DOHH2 (cell line): ENCODE data around the gene PPP2R5A.

Source experiments
- H3F3A ChIP-seq: fragments of 200-600 bp; sonication (generic), shearing (Covaris generic); 2 replicates; pipeline ENCODE4 v1.6.0; 2016; ENCODE audit warnings: antibody characterized with exemption, mild to moderate bottlenecking; ENCODE audit not compliant: control insufficient read depth, insufficient read depth
- H3K27ac ChIP-seq: fragments of 200-600 bp; sonication (generic); 2 replicates; pipeline ENCODE4 v1.5.1; 2014; ENCODE audit warnings: low read depth, mild to moderate bottlenecking, low read length, moderate library complexity
- H3K27me3 ChIP-seq: fragments of 200-600 bp; sonication (generic); 2 replicates; pipeline ENCODE4 v1.6.1; 2014; ENCODE audit warnings: mild to moderate bottlenecking, low read length, mixed read lengths; ENCODE audit not compliant: control insufficient read depth
- H3K36me3 ChIP-seq: fragments of 200-600 bp; sonication (generic); 2 replicates; pipeline ENCODE4 v1.6.1; 2014; ENCODE audit warnings: mild to moderate bottlenecking, low read length, moderate library complexity, mixed read lengths; ENCODE audit not compliant: control insufficient read depth
- H3K4me1 ChIP-seq: fragments of 200-600 bp; sonication (generic); 2 replicates; pipeline ENCODE4 v1.6.1; 2014; ENCODE audit warnings: mild to moderate bottlenecking, low read length, mixed read lengths; ENCODE audit not compliant: control insufficient read depth
- H3K4me2 ChIP-seq: fragments of 200-600 bp; sonication (generic); 2 replicates; pipeline ENCODE4 v1.6.0; 2014; ENCODE audit warnings: mild to moderate bottlenecking, low read length, moderate library complexity
- H3K4me3 ChIP-seq: fragments of 200-600 bp; sonication (generic); 2 replicates; pipeline ENCODE4 v1.5.1; 2014; ENCODE audit warnings: mild to moderate bottlenecking, low read length, mixed read lengths
- H3K79me2 ChIP-seq: fragments of 200-600 bp; sonication (generic); 2 replicates; pipeline ENCODE4 v1.6.1; 2014; ENCODE audit warnings: mild to moderate bottlenecking, low read length, mixed read lengths; ENCODE audit not compliant: control insufficient read depth
- H3K9me2 ChIP-seq: fragments of 200-600 bp; sonication (generic); replicated peaks from 2 replicates; pipeline ENCODE4 v1.6.1; 2014; ENCODE audit warnings: mild to moderate bottlenecking, low read length, mixed read lengths; ENCODE audit not compliant: control insufficient read depth
- H3K9me3 ChIP-seq: fragments of 200-600 bp; sonication (generic); 2 replicates; pipeline ENCODE4 v1.6.1; 2014; ENCODE audit warnings: antibody characterized with exemption, low read length, mixed read lengths; ENCODE audit not compliant: control insufficient read depth, insufficient read depth
- H4K20me1 ChIP-seq: fragments of 200-600 bp; sonication (generic); 2 replicates; pipeline ENCODE4 v1.6.0; 2014; ENCODE audit warnings: low read depth, mild to moderate bottlenecking, antibody characterized with exemption, low read length, moderate library complexity; ENCODE audit not compliant: control insufficient read depth, insufficient read depth
- CTCF ChIP-seq: fragments of 200-600 bp; sonication (generic); IDR thresholded peaks from one replicate; pipeline ENCODE4 v1.5.1; 2014; ENCODE audit warnings: antibody characterized with exemption, mild to moderate bottlenecking, low read depth, low read length; ENCODE audit not compliant: poor library complexity, severe bottlenecking
- EZH2phosphoT487 ChIP-seq: fragments of 200-600 bp; sonication (generic); IDR thresholded peaks from 2 replicates; pipeline ENCODE4 v1.6.1; 2017; ENCODE audit warnings: borderline replicate concordance, mild to moderate bottlenecking, antibody characterized with exemption, low read length, moderate library complexity, mixed read lengths

The PPP2R5A gene

GRCh38 chr1:212329105-212329504, 43.9 kb downstream of the PPP2R5A start:
- Histone ChIP-seq H3K9me3 (no peaks in the 10 kb centered on the region), H3K79me2 (peaks cover 20% of the 10 kb centered on the region; the same call in 1 of the 2 replicates), H3K36me3 (peaks cover 14% of the 10 kb centered on the region), H3K27ac (no peak overlapping the region), H3K4me2 (no peak overlapping the region), H3K4me1 (no peaks in the 10 kb centered on the region), H3K27me3 (no peaks in the 10 kb centered on the region), H4K20me1 (no peaks in the 10 kb centered on the region), H3K4me3 (no peak overlapping the region), H3K9me2 (no peaks in the 10 kb centered on the region), H3F3A (no peaks in the 10 kb centered on the region)
- TF ChIP-seq CTCF: no peak
- TF ChIP-seq EZH2phosphoT487: no peak

GRCh38 chr1:212341090-212341489, 55.9 kb downstream of the PPP2R5A start:
- Histone ChIP-seq H3K9me3 (no peaks in the 10 kb centered on the region), H3K79me2 (no peaks in the 10 kb centered on the region), H3K27me3 (no peaks in the 10 kb centered on the region), H3K27ac (no peak overlapping the region), H3K4me1 (no peaks in the 10 kb centered on the region), H3K4me3 (no peak overlapping the region), H4K20me1 (no peaks in the 10 kb centered on the region), H3K36me3 (no peaks in the 10 kb centered on the region), H3F3A (no peaks in the 10 kb centered on the region), H3K4me2 (no peak overlapping the region), H3K9me2 (no peaks in the 10 kb centered on the region)
- TF ChIP-seq EZH2phosphoT487 (no peak), CTCF (no peak)

- no peaks in the 10 kb centered on the region for H3K27me3 ChIP-seq
- no peaks in the 10 kb centered on the region for H3K79me2 ChIP-seq
- no peak overlapping the region for H3K4me3 ChIP-seq
- no peaks in the 10 kb centered on the region for H3K9me2 ChIP-seq
- H3K27ac ChIP-seq: no peak overlapping the region
- H3K4me2 ChIP-seq: no peak overlapping the region
- H3K36me3 ChIP-seq: peaks cover 20% of the 10 kb centered on the region; the same call in 1 of the 2 replicates
- H4K20me1 ChIP-seq: no peaks in the 10 kb centered on the region
- H3F3A ChIP-seq: no peaks in the 10 kb centered on the region
- no peaks in the 10 kb centered on the region for H3K9me3 ChIP-seq
- H3K4me1 ChIP-seq: no peaks in the 10 kb centered on the region
- TF ChIP-seq EZH2phosphoT487 (no peak), CTCF (no peak)
Measured at GRCh38 chr1:212344905-212345304, 59.7 kb downstream of the PPP2R5A start.

GRCh38 chr1:212346601-212347000, 61.4 kb downstream of the PPP2R5A start:
- Histone ChIP-seq H3K9me2 (no peaks in the 10 kb centered on the region), H3K27me3 (no peaks in the 10 kb centered on the region), H3K4me3 (no peak overlapping the region), H3K4me2 (no peak overlapping the region), H4K20me1 (no peaks in the 10 kb centered on the region), H3K9me3 (no peaks in the 10 kb centered on the region), H3K79me2 (no peaks in the 10 kb centered on the region), H3K4me1 (no peaks in the 10 kb centered on the region), H3K27ac (no peak overlapping the region), H3K36me3 (peaks cover 20% of the 10 kb centered on the region; the same call in 1 of the 2 replicates), H3F3A (no peaks in the 10 kb centered on the region)
- TF ChIP-seq CTCF (no peak), EZH2phosphoT487 (no peak)
